ENCODE results near the gene EPB41L4B.

Gene EPB41L4B

GRCh38 chr9:109278848-109279247 is 42.0 kb downstream of the EPB41L4B start:
- Histone ChIP-seq H3K9ac (no peak overlapping the region), H3K79me2 (ENCODE audit: insufficient read depth, low read depth) (no peaks in the 10 kb centered on the region), H3K4me1 (ENCODE audit: low read depth, poor library complexity, severe bottlenecking) (no peaks in the 10 kb centered on the region), H3K27ac (no peak overlapping the region), H2AFZ (ENCODE audit: low read depth) (no peak overlapping the region), H3K36me3 (ENCODE audit: insufficient read depth) (no peaks in the 10 kb centered on the region), H4K20me1 (ENCODE audit: insufficient read depth) (no peaks in the 10 kb centered on the region), H3K4me2 (no peak overlapping the region), H3K4me3 (IDR thresholded peaks at IDR 0.05; ENCODE audit: insufficient read depth, low read depth, low read length) (no peak overlapping the region), H3K27me3 (ENCODE audit: insufficient read depth, low read depth) (no peaks in the 10 kb centered on the region)
- TF ChIP-seq CTCF (conservative IDR thresholded peaks at IDR 0.05; ENCODE audit: low read depth, low read length), result no peak

- Histone ChIP-seq H3K27ac (no peak overlapping the region), H3K27me3 (ENCODE audit: insufficient read depth, low read depth) (no peaks in the 10 kb centered on the region), H3K4me1 (ENCODE audit: low read depth, poor library complexity, severe bottlenecking) (no peaks in the 10 kb centered on the region), H3K36me3 (ENCODE audit: insufficient read depth) (no peaks in the 10 kb centered on the region), H3K4me3 (IDR thresholded peaks at IDR 0.05; ENCODE audit: insufficient read depth, low read depth, low read length) (no peak overlapping the region), H4K20me1 (ENCODE audit: insufficient read depth) (no peaks in the 10 kb centered on the region), H2AFZ (ENCODE audit: low read depth) (no peak overlapping the region), H3K79me2 (ENCODE audit: insufficient read depth, low read depth) (no peaks in the 10 kb centered on the region), H3K9ac (no peak overlapping the region), H3K4me2 (no peak overlapping the region)
- no peak for TF ChIP-seq CTCF (conservative IDR thresholded peaks at IDR 0.05; ENCODE audit: low read depth, low read length)
These were observed 42.6 kb downstream of the EPB41L4B start for GRCh38 chr9:109278216-109278615.

- H3K27ac ChIP-seq, result no peak overlapping the region
- no peak overlapping the region for H3K4me2 ChIP-seq
- H3K36me3 ChIP-seq (ENCODE audit: insufficient read depth), result no peaks in the 10 kb centered on the region
- no peaks in the 10 kb centered on the region for H4K20me1 ChIP-seq (ENCODE audit: insufficient read depth)
- no peak overlapping the region for H3K9ac ChIP-seq
- no peak for TF ChIP-seq CTCF (conservative IDR thresholded peaks at IDR 0.05; ENCODE audit: low read depth, low read length)
- no peaks in the 10 kb centered on the region for H3K4me1 ChIP-seq (ENCODE audit: low read depth, poor library complexity, severe bottlenecking)
- no peaks in the 10 kb centered on the region for H3K27me3 ChIP-seq (ENCODE audit: insufficient read depth, low read depth)
- no peaks in the 10 kb centered on the region for H3K79me2 ChIP-seq (ENCODE audit: insufficient read depth, low read depth)
- H3K4me3 ChIP-seq (IDR thresholded peaks at IDR 0.05; ENCODE audit: insufficient read depth, low read depth, low read length), result no peak overlapping the region
- H2AFZ ChIP-seq (ENCODE audit: low read depth), result no peak overlapping the region
These were observed 43.4 kb downstream of the EPB41L4B start for GRCh38 chr9:109277451-109277850.

GRCh38 chr9:109276469-109277440 is 44.1 kb downstream of the EPB41L4B start:
- no peaks in the 10 kb centered on the region for H3K36me3 ChIP-seq (ENCODE audit: insufficient read depth)
- no peak overlapping the region for H3K4me3 ChIP-seq (IDR thresholded peaks at IDR 0.05; ENCODE audit: insufficient read depth, low read depth, low read length)
- no peak overlapping the region for H2AFZ ChIP-seq (ENCODE audit: low read depth)
- no peaks in the 10 kb centered on the region for H4K20me1 ChIP-seq (ENCODE audit: insufficient read depth)
- no peak overlapping the region for H3K9ac ChIP-seq
- no peak overlapping the region for H3K4me2 ChIP-seq
- H3K27ac ChIP-seq, result no peak overlapping the region
- H3K79me2 ChIP-seq (ENCODE audit: insufficient read depth, low read depth), result no peaks in the 10 kb centered on the region
- no peaks in the 10 kb centered on the region for H3K27me3 ChIP-seq (ENCODE audit: insufficient read depth, low read depth)
- no peak for TF ChIP-seq CTCF (conservative IDR thresholded peaks at IDR 0.05; ENCODE audit: low read depth, low read length)
- no peaks in the 10 kb centered on the region for H3K4me1 ChIP-seq (ENCODE audit: low read depth, poor library complexity, severe bottlenecking)
